GM21360 (cell line): Measurements from ENCODE around the gene CD1C.
"Not testable (repeated sequence)": the region's sequence is repeated elsewhere in the genome, so short reads cannot be mapped to it uniquely, and the experiment has no call there.

Experiments used
- ATAC-seq: cut with Tn5 transposase; IDR thresholded peaks from one replicate; pipeline ENCODE4 v1.9.1; 2021; ENCODE audit warnings: mild to moderate bottlenecking, moderate library complexity; ENCODE audit not compliant: unreplicated experiment

Gene CD1C

DNA sequence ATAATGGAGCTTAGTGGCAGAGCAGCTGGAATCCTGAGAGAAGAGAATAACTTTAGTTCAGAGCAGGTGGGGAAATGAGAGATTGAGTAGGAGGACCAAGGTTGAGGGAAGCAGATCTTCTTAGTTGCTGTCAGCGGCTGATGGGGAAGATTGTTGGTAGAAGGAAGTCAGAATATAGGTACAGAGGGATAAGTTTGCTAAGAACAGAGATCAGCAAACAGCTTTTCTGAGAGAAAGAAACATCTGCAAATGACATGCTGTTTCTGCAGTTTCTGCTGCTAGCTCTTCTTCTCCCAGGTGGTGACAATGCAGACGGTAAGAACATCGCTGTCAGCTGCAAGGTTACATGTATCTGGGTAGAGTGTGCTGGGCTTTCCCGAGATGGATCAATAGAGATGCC, at the start of gene CD1C:
TSS of gene CD1C (plus strand) at position 113 of the 400 bp plus-strand sequence. CDS start at position 255, 142 bp downstream.
- ATAC-seq: no peak

DNA sequence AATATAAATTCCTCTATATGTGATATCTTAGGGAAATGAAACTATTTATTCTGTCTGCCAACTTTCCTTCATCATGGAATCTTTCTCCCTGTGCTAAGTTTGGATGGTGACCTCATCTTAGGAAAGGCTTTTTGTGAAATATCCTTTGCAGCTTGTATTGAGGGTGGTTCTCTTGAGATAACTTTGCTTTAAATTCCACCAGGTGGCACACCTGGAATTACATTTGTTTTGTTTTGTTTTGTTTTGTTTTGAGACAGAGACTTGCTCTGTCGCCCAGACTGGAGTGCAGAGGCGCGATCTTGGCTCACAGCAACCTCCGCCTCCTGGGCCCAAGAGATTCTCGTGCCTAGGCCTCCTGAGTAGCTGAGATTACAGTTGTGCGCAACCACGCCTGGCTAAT, 43.1 kb upstream of the CD1C start:
- ATAC-seq: no peak

GRCh38 chr1:158248118-158248517, 41.6 kb upstream of the CD1C start:
- ATAC-seq: peak; percentile 74

DNA sequence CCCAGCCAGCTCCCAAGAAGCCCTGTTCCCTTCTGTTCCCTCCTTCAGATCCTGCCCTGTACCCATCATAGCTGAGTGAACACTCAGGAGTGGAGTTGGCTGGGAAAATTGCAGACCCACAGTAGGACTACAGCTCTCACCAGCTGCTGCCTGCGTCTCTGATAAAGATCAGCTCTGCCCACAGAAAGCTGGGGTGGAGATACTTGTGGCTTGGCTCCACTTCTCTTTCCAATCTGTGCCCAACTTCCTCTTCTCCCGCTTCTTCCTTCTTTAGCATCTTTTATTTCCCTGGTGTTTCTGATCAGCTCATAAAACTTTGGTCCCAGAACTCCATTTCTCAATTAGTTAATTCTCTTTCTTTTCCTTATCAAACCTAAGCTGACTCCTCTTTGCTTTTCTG, 41.0 kb upstream of the CD1C start:
- ATAC-seq: no peak

GRCh38 chr1:158249646-158250045, 40.1 kb upstream of the CD1C start:
- ATAC-seq: no peak

DNA sequence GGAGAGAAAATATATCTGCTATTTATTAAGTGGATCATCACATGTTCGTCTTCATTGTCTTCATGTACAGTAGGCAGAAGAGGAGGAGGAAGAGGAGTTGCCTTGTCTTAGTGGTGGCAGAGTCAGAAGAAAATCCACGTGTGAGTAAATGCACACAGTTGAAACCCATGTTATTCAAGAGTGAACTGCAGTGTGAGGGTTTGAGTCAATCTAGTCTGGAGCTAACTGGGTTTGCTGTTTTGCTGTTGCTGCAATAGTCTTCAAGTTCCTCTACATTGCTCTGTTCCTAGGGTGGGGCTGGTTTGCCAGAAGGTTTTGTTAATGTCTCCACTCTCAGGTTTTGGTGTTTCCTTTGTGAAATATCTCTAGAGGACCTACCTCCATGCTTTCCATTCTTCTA, 38.6 kb upstream of the CD1C start:
- ATAC-seq: no peak

GRCh38 chr1:158255656-158256055, 34.1 kb upstream of the CD1C start:
- no peak for ATAC-seq

DNA sequence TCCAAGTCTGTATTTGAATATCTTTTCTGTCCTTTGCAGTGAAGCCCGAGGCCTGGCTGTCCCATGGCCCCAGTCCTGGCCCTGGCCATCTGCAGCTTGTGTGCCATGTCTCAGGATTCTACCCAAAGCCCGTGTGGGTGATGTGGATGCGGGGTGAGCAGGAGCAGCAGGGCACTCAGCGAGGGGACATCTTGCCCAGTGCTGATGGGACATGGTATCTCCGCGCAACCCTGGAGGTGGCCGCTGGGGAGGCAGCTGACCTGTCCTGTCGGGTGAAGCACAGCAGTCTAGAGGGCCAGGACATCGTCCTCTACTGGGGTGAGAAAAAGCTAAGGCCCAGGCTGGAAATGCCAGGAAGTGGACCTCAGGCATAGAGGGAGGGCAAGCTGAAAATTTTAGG, 33.0 kb upstream of the CD1C start:
- not testable (repeated sequence) for ATAC-seq

DNA sequence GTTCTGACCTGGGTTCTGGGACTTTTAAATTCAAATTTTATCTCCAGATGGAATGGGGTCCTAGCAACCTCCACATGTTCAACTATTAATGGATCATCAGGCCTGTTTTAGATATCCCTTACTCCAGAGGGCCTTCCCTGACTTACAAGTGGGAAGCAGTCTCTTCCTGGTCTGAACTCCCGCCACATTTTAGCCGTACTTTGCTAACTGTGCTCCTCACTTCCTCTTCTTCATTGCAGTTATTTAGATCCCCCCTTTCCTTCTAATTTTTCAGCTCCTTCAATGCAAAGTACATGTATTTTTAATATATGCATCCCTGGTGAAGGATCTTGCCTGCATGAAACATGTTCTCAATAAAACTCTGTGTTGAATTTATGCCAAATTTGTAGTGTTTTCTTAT, 31.8 kb upstream of the CD1C start:
- ATAC-seq: no peak

DNA sequence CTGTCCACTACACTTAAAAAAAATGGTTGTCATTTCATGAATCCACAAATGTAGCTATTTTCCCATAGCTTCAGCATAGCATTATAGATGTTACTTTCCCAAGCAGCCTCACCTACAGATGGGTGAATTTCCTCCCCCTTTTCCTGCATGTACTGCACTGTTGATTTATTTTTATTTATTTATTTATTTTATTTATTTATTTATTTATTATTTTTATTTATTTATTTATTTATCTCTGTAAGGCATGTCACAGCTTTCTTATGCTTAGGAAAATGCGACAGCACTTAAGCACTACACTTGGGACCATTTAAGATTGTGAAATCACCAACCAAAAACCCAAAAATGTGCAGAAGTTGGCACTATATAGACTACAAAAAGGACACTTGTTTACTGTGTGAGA, 30.6 kb upstream of the CD1C start:
- no peak for ATAC-seq

DNA sequence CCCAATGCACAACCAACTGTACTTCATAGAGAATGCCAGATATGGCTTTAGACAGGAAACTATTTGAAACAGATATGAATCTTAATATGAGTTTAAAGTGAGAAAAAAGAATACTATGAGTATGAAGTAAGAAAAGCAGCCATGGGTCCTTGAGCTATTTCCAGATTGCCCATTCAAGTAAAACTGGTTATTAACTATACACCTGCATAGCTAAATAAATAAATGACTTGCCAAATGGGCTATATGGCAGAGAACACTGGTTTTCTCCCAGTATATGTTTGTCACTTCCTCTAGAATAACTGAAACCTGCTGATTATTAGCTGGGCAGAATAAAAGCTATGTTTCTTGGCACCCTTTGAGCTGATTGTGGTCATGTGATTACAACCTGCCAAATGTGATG, 17.0 kb upstream of the CD1C start:
- ATAC-seq: no peak

GRCh38 chr1:158274797-158275196, 14.9 kb upstream of the CD1C start:
- no peak for ATAC-seq

GRCh38 chr1:158282421-158282820, 7.3 kb upstream of the CD1C start:
- ATAC-seq: not testable (repeated sequence)

- ATAC-seq: no peak
These were observed 5.8 kb upstream of the CD1C start for GRCh38 chr1:158283965-158284364.

GRCh38 chr1:158285756-158286241, 3.9 kb upstream of the CD1C start:
- ATAC-seq: peak; percentile 75

GRCh38 chr1:158286487-158286886, 3.2 kb upstream of the CD1C start:
- no peak for ATAC-seq

- ATAC-seq: no peak
These were observed 2.8 kb upstream of the CD1C start for GRCh38 chr1:158286941-158287346.

DNA sequence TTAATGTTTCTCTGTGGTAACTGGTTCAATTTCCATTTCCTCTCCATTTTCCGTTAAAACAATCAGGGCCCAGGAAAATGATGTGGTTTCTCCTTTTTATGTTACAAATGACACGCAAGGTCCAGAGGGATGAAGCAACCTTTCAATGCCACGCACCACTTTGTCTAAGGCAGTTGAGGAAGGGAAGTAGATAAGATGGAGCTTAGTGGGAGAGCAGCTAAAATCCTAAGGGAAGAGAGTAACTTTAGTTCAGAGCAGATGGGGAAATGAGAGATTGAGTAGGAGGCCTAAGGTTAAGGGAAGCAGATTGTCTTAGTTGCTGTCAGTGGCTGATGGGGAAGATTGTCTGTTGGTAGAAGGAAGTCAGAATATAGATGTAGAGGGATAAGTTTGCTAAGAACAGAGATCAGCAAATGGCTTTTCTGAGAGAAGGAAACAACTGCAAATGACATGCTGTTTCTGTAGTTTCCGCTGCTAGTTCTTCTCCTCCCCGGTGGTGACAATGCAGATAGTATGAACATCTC, 660 bp downstream of the CD1C start:
- no peak for ATAC-seq

- no peak for ATAC-seq
These were observed 6.1 kb downstream of the CD1C start for GRCh38 chr1:158295791-158296190.

DNA sequence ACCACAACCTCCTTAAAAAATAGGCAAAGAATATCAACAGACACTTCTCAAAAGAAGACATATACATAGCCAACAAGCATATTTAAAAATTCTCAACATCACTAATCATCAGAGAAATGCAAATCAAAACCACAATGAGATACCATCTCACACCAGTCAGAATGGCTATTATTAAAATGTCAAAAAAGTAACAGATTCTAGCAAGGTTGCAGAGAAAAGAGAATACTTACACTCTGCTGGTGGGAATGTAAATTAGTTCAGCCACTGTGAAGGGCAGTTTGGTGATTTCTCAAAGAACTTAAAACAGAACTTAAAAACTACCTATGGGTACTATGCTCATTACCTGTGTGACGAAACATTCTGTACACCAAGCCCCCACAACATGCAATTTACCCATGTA, 20.9 kb downstream of the CD1C start:
- ATAC-seq: peak; percentile 63

- ATAC-seq: peak; percentile 63
These were observed 21.3 kb downstream of the CD1C start for GRCh38 chr1:158311066-158311465.

- no peak for ATAC-seq
These were observed 34.1 kb downstream of the CD1C start for GRCh38 chr1:158323866-158324265.

- peak; percentile 57 for ATAC-seq
These were observed 34.7 kb downstream of the CD1C start for GRCh38 chr1:158324395-158324794.
